A549 (cell line): ENCODE measurements around the gene HES3. TPM values are rescaled to one million over a fixed set of nuclear protein-coding genes. Genes with fewer than 3 reads are reported as not detected.

Experiments
- ATAC-seq, 2 experiments: fragments of 200-7000 bp in 1 of 2; fragments of >200 bp in 1 of 2; cut with Nextera tagmentation in 1 of 2; cut with Tn5 transposase in 1 of 2; 3 replicates each; pipeline versions ENCODE4 v1.8.0 to v1.9.1; 2018 to 2020; ENCODE audit warnings: mild to moderate bottlenecking in 1 of 2, moderate library complexity in 1 of 2
- CTCF ChIA-PET: fragments of 300-600 bp; sonication (Branson Sonifier 250); formaldehyde crosslinking; extraction: SDS; loops from one replicate; lab custom pipeline; 2021; ENCODE audit warnings: antibody characterized with exemption, inconsistent platforms; lab: Yijun Ruan, JAX
- POLR2A ChIA-PET: fragments of 350-600 bp; formaldehyde crosslinking; extraction: SDS; loops from one replicate; lab custom pipeline; 2021; ENCODE audit warnings: antibody characterized with exemption, inconsistent platforms; lab: Yijun Ruan, JAX
- DNase-seq, 2 experiments: peaks; one replicate each; pipeline versions ENCODE4 v3.0.0 to v3.0.0-alpha.2; 2011 to 2016; ENCODE audit warnings: low read depth in 1 of 2, low spot score in 1 of 2
- FAIRE-seq: peaks from 2 replicates; lab custom pipeline; 2011; peaks lifted over from hg19 to GRCh38; lab: Jason Lieb, UNC
- H3K27ac ChIP-seq, 2 experiments: fragments of >200 bp; sonication (Bioruptor Twin); formaldehyde crosslinking; 3 replicates each; pipeline ENCODE4 v1.5.1; 2016 to 2017
- H3K4me1 ChIP-seq: fragments of >200 bp; sonication (Bioruptor Twin); formaldehyde crosslinking; 3 replicates; pipeline ENCODE4 v1.6.1; 2016
- H3K4me2 ChIP-seq: fragments of >200 bp; sonication (Bioruptor Twin); formaldehyde crosslinking; 3 replicates; pipeline ENCODE4 v1.6.1; 2016
- H3K4me3 ChIP-seq: fragments of >200 bp; sonication (Bioruptor Twin); formaldehyde crosslinking; 3 replicates; pipeline ENCODE4 v1.5.1; 2016
- H3K9me3 ChIP-seq: fragments of >200 bp; sonication (Bioruptor Twin); formaldehyde crosslinking; 3 replicates; pipeline ENCODE4 v1.6.1; 2016
- BHLHE40 ChIP-seq: IDR thresholded peaks from 2 replicates; pipeline ENCODE4 v1.6.1; 2012; ENCODE audit warnings: low read depth, low read length, inconsistent platforms
- CBX2 ChIP-seq: fragments of 200-600 bp; sonication (generic); IDR thresholded peaks from 2 replicates; pipeline ENCODE4 v1.6.1; 2016; ENCODE audit warnings: low read depth, mild to moderate bottlenecking, borderline replicate concordance
- CBX8 ChIP-seq: fragments of 200-600 bp; sonication (generic); IDR thresholded peaks from 2 replicates; pipeline ENCODE4 v1.6.1; 2016
- E2F6 ChIP-seq: IDR thresholded peaks from 2 replicates; pipeline ENCODE4 v1.6.1; 2012; ENCODE audit warnings: low read depth, borderline replicate concordance
- EHF ChIP-seq: fragments of 250-450 bp; sonication (Bioruptor Pico); IDR thresholded peaks from 2 replicates; pipeline ENCODE4 v1.5.0; 2020; ENCODE audit warnings: mild to moderate bottlenecking
- EHMT2 ChIP-seq: fragments of 200-600 bp; sonication (generic); IDR thresholded peaks from 2 replicates; pipeline ENCODE4 v1.6.1; 2016; ENCODE audit warnings: antibody characterized with exemption, low read depth, mild to moderate bottlenecking, moderate library complexity
- EP300 ChIP-seq, 2 experiments: fragments of >200 bp; sonication (Bioruptor Twin); formaldehyde crosslinking; IDR thresholded peaks; 2 replicates in 1 of 2; 3 replicates in 1 of 2; pipeline ENCODE4 v1.6.1; 2016 to 2017
- FOSB ChIP-seq: fragments of 250-450 bp; sonication (Bioruptor Pico); IDR thresholded peaks from 2 replicates; pipeline ENCODE4 v1.5.0; 2020; ENCODE audit warnings: mild to moderate bottlenecking, moderate library complexity
- FOSL2 ChIP-seq, 2 experiments: fragments of 450-650 bp in 1 of 2; fragments of >200 bp in 1 of 2; sonication (Bioruptor Twin) in 1 of 2; formaldehyde crosslinking; IDR thresholded peaks; 2 replicates each; pipeline versions ENCODE4 v1.5.0 to v1.6.1; 2016 to 2020; ENCODE audit warnings: mild to moderate bottlenecking in 1 of 2, moderate library complexity in 1 of 2
- FOXS1 ChIP-seq: fragments of 250-450 bp; sonication (Bioruptor Pico); IDR thresholded peaks from 2 replicates; pipeline ENCODE4 v1.5.0; 2020; ENCODE audit warnings: mild to moderate bottlenecking, moderate library complexity
- HDAC2 ChIP-seq: fragments of 200-600 bp; sonication (generic); IDR thresholded peaks from 2 replicates; pipeline ENCODE4 v1.6.1; 2016
- HOXB13 ChIP-seq: fragments of 250-450 bp; sonication (Bioruptor Pico); IDR thresholded peaks from 2 replicates; pipeline ENCODE4 v1.5.0; 2020; ENCODE audit warnings: low read depth, mild to moderate bottlenecking, moderate library complexity
- HOXB5 ChIP-seq: fragments of 250-450 bp; sonication (Bioruptor Pico); IDR thresholded peaks from 2 replicates; pipeline ENCODE4 v1.5.0; 2020; ENCODE audit warnings: mild to moderate bottlenecking, moderate library complexity
- JUN ChIP-seq, 2 experiments: fragments of >200 bp; sonication (Bioruptor Twin); formaldehyde crosslinking; IDR thresholded peaks; 2 replicates in 1 of 2; 3 replicates in 1 of 2; pipeline ENCODE4 v1.6.1; 2016 to 2017
- JUNB ChIP-seq: fragments of >200 bp; sonication (Bioruptor Twin); formaldehyde crosslinking; IDR thresholded peaks from 2 replicates; pipeline ENCODE4 v1.6.1; 2016
- KDM5A ChIP-seq: fragments of 200-600 bp; sonication (generic); IDR thresholded peaks from 2 replicates; pipeline ENCODE4 v1.6.1; 2016; ENCODE audit warnings: antibody characterized with exemption, mild to moderate bottlenecking
- NR3C1 ChIP-seq: fragments of >200 bp; sonication (Bioruptor Twin); formaldehyde crosslinking; IDR thresholded peaks from 3 replicates; pipeline ENCODE4 v1.6.1; 2017
- PHF8 ChIP-seq: fragments of 200-600 bp; sonication (generic); IDR thresholded peaks from 2 replicates; pipeline ENCODE4 v1.6.1; 2016; ENCODE audit warnings: low read depth, mild to moderate bottlenecking, antibody characterized with exemption, moderate library complexity, borderline replicate concordance
- RFX5 ChIP-seq: fragments of 450-650 bp; IDR thresholded peaks from 2 replicates; pipeline ENCODE4 v1.7.1; 2014; ENCODE audit warnings: antibody characterized with exemption, mild to moderate bottlenecking, moderate library complexity
- RNF2 ChIP-seq: fragments of 200-600 bp; sonication (generic); IDR thresholded peaks from 2 replicates; pipeline ENCODE4 v1.6.1; 2016; ENCODE audit warnings: low read depth, mild to moderate bottlenecking, antibody characterized with exemption, moderate library complexity, borderline replicate concordance
- SMC3 ChIP-seq: fragments of >200 bp; sonication (Bioruptor Twin); formaldehyde crosslinking; IDR thresholded peaks from 3 replicates; pipeline ENCODE4 v1.6.1; 2018; ENCODE audit warnings: inconsistent platforms
- TFCP2L1 ChIP-seq: fragments of 250-450 bp; sonication (Bioruptor Pico); IDR thresholded peaks from 2 replicates; pipeline ENCODE4 v1.5.0; 2021; ENCODE audit warnings: mild to moderate bottlenecking
- ZFP36 ChIP-seq: fragments of 450-650 bp; IDR thresholded peaks from 2 replicates; pipeline ENCODE4 v1.6.1; 2014; ENCODE audit warnings: borderline replicate concordance; ENCODE audit not compliant: partially characterized antibody
- ZNF302 ChIP-seq: fragments of 250-450 bp; sonication (Bioruptor Pico); IDR thresholded peaks from 2 replicates; pipeline ENCODE4 v1.9.0; 2021; ENCODE audit warnings: inconsistent platforms, mild to moderate bottlenecking, moderate library complexity
- WGBS: methylation state at CpG from one replicate; pipeline ENCODE4 v1.1.6; 2017; ENCODE audit errors: missing lambda C conversion rate; 5-methylcytosine and 5-hydroxymethylcytosine counted together
- polyA plus RNA-seq, 4 experiments: library from polyadenylated mRNA; depleted of rRNA in 3 of 4; stranded (reverse); fragments of >200 nt; fragmentation: RNase III in 1 of 4; extraction: RNeasy Plus Mini Kit Qiagen cat#74134 plus additional on column Dnase treatment in 1 of 4; gene quantifications; 2 replicates in 3 of 4; 3 replicates in 1 of 4; pipeline ENCODE4 v1.2.3, GENCODE V29; 2011 to 2017
- TF ChIP-seq, protein P1 (sequence below): fragments of >200 bp; sonication (Bioruptor Twin); formaldehyde crosslinking; IDR thresholded peaks from 2 replicates; pipeline ENCODE4 v1.6.1; 2016
- TF ChIP-seq, protein P2 (sequence below): fragments of 150-350 bp; IDR thresholded peaks from 2 replicates; pipeline ENCODE4 v1.6.1; 2014; ENCODE audit warnings: low read depth, mild to moderate bottlenecking, low read length
- TF ChIP-seq, protein P3 (sequence below): fragments of 450-650 bp; IDR thresholded peaks from 2 replicates; pipeline ENCODE4 v1.6.1; 2014; ENCODE audit warnings: antibody characterized with exemption

The HES3 gene
- polyA plus RNA-seq, 2 of the 4 experiments (the other 2 are of a cell fraction): not detected

DNA sequence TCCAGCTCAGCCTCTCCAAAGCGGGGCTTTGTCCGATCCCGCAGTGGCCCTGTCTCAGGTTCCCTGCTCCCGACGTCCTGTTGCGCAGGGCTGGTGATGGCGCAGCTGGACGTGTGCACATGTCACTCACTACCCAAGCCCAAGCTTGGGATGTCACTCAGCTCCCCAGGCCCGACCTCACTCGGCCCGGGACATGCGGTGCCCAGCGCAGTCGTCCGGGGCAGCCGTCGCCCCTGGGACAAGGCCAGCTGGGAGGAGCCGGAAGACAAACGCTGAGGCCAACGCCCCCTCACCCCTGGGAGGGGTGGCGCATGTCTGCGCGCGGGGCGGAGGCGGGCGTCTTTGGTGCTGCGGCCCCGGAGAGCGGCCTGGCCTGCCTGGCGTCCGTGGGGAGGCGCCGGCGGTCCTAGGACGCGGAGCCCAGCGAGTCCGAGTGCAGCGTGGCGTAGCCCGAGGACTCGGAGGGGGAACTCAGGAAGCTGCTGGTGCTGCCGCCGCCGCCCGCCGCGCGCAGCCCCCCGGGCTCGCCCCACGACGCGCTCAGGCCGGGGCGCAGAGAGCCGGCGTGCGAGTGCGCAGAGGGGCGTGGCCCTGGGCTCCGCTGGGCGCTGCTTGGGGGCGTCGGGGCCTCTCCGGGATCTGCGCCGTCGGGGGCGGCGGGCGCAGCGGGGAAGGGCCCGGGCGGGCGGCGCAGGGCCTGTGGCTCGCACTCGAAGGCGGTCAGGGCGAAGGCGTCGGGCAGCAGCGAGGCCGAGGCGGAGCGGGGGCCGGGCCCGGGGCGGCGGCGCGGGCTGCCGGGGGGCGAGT is 5.2 kb downstream of the HES3 start:
- POLR2A ChIA-PET: no interaction called here
- Histone ChIP-seq H3K27ac (0 out of 6 replicates have a peak overlapping the region, but pooled peaks of 1 of the 2 experiments have one; percentile 37), H3K4me3 (peak overlapping the region; percentile 36), H3K9me3 (no peaks in the 10 kb centered on the region), H3K4me2 (peak overlapping the region; percentile 63), H3K4me1 (peaks cover 6% of the 10 kb centered on the region; the same call in 2 of the 3 replicates)
- 69% methylated on average over 3 of the region's 96 CpGs for WGBS
- DNase-seq (peak in 1 of 2 experiments; percentile 35), ATAC-seq (no peak), FAIRE-seq (no peak)
- TF ChIP-seq FOSL2 (IDR thresholded peaks at IDR 0.05) (no peak), FOSL2 (CRISPR knock-in tag; IDR thresholded peaks at IDR 0.05) (no peak), SMC3 (no peak), HDAC2 (no peak), JUNB (no peak), CBX2 (no peak), RNF2 (no peak), BHLHE40 (no peak), HOXB13 (no peak), EP300 (IDR thresholded peaks at IDR 0.05) (no peak), HOXB5 (no peak), RFX5 (no peak), JUN (IDR thresholded peaks at IDR 0.05) (no peak), PHF8 (no peak), EHMT2 (no peak), FOXS1 (CRISPR knock-in tag) (no peak), CBX8 (no peak), FOSB (CRISPR knock-in tag) (no peak), NR3C1 (no peak), TFCP2L1 (CRISPR knock-in tag) (no peak), KDM5A (no peak)
- CTCF ChIA-PET: interaction anchor here (0.6 to 9.9 kb wide), 12 partner anchors 11 to 202 kb away, joined by 3 to 250 read pairs (median 11); partner anchors contain the start of genes GPR153 and ICMT

DNA sequence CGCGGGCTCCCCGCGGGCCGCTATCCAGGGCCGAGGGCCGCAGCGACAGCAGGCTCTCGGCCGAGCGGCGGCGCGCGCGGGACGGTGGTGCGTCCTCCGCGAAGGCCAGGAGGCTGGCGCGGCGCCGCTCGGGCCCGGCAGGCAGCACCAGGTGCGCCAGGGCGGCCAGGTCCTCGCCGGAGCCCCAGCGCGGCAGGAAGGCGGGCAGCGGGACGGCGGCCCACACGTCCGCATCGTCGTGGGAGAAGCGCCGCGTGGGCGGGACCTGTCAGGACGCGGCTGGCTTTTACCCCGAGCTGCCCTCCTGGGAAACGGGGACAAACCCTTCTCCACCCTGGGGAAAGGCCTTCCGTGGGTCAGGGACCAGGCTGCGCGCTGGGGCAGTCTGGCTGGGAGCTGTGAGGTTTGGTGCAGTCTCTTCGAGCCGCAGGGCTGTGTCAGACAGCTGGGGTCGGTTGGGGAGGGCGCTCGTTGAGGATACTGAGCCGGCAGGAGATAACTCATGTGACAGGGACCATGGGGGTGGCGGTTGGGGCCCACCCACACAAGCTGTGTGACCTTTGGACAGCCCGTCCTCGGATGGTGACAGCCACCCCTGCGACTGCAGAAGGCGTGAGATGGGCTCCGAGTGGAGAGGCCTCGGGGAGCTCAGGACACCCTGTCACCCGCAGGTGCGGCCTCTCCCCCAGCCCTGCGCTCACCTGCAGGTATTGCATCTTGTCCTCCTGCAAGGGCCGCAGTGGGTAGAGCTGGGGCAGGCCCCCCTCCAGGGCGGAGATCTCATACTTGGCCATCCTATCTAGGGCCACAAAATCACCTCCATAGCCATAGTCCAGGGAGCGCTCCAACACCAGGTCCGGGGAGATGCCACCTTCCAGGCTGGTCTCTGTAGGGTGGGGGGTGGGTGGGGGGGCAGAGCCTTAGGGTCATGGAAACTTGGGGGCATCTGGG is 6.0 kb downstream of the HES3 start:
- DNase-seq (no peak), ATAC-seq (no peak), FAIRE-seq (no peak)
- peak overlapping the region; percentile 63 for H3K4me2 ChIP-seq
- ChIA-PET POLR2A (no interaction called here), CTCF (interaction anchor here (0.5 to 9.9 kb wide), 12 partner anchors 10 to 201 kb away, joined by 3 to 250 read pairs (median 3); no protein-coding TSS in a partner anchor)
- TF ChIP-seq, protein P1, sequence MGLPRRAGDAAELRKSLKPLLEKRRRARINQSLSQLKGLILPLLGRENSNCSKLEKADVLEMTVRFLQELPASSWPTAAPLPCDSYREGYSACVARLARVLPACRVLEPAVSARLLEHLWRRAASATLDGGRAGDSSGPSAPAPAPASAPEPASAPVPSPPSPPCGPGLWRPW: no peak
- TF ChIP-seq EHF (CRISPR knock-in tag) (no peak), HDAC2 (no peak), RNF2 (no peak), E2F6 (no peak), ZFP36 (no peak), FOSL2 (IDR thresholded peaks at IDR 0.05) (no peak), FOSL2 (CRISPR knock-in tag; IDR thresholded peaks at IDR 0.05) (no peak), ZNF302 (CRISPR knock-in tag) (no peak)
- TF ChIP-seq, protein P2, sequence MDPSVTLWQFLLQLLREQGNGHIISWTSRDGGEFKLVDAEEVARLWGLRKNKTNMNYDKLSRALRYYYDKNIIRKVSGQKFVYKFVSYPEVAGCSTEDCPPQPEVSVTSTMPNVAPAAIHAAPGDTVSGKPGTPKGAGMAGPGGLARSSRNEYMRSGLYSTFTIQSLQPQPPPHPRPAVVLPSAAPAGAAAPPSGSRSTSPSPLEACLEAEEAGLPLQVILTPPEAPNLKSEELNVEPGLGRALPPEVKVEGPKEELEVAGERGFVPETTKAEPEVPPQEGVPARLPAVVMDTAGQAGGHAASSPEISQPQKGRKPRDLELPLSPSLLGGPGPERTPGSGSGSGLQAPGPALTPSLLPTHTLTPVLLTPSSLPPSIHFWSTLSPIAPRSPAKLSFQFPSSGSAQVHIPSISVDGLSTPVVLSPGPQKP: no peak
- TF ChIP-seq, protein P3, sequence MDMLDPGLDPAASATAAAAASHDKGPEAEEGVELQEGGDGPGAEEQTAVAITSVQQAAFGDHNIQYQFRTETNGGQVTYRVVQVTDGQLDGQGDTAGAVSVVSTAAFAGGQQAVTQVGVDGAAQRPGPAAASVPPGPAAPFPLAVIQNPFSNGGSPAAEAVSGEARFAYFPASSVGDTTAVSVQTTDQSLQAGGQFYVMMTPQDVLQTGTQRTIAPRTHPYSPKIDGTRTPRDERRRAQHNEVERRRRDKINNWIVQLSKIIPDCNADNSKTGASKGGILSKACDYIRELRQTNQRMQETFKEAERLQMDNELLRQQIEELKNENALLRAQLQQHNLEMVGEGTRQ: no peak
- H3K4me1 ChIP-seq: peaks cover 6% of the 10 kb centered on the region; the same call in 2 of the 3 replicates
- no peaks in the 10 kb centered on the region for H3K9me3 ChIP-seq
- peak overlapping the region; percentile 36; the same call in 2 of the 3 replicates for H3K4me3 ChIP-seq
- 40% methylated on average over 2 of the region's 71 CpGs for WGBS
- H3K27ac ChIP-seq: no peak overlapping the region
